Suprapubic skin (tissue), 4 donors: Measurements from ENCODE around the gene RLBP1.

ENCODE experiments used
- CTCF ChIP-seq, 2 donors: fragments of 200-600 bp in 1 of 2; fragments of 450-650 bp in 1 of 2; sonication (generic) in 1 of 2; IDR thresholded peaks; one replicate each; pipeline ENCODE4 v1.5.1; 2016 to 2019; ENCODE audit warnings: antibody characterized with exemption in 2 of 2, mild to moderate bottlenecking in 1 of 2, moderate library complexity in 1 of 2
- EP300 ChIP-seq: sonication (generic); formaldehyde crosslinking; IDR thresholded peaks from one replicate; pipeline ENCODE4 v1.6.1; 2017; ENCODE audit warnings: antibody characterized with exemption
- POLR2A ChIP-seq, 2 donors: fragments of 450-650 bp; IDR thresholded peaks; one replicate each; pipeline ENCODE4 v1.6.1; 2017; ENCODE audit warnings: antibody characterized with exemption in 2 of 2, mild to moderate bottlenecking in 2 of 2, moderate library complexity in 2 of 2
- POLR2AphosphoS5 ChIP-seq, 3 donors: sonication (generic); formaldehyde crosslinking; IDR thresholded peaks; one replicate each; pipeline ENCODE4 v1.6.1; 2017; ENCODE audit warnings: antibody characterized with exemption in 3 of 3

- TF ChIP-seq POLR2A (IDR thresholded peaks at IDR 0.05) (peak in 1 of 2 donors; percentile 16), CTCF (IDR thresholded peaks at IDR 0.05) (peak in 1 of 2 donors; percentile 40), POLR2AphosphoS5 (IDR thresholded peaks at IDR 0.05) (peak in 1 of 3 donors; percentile 3), EP300 (no peak)
Observed at GRCh38 chr15:89243691-89244573, 22.6 kb upstream of the RLBP1 start, which contains the start of gene FANCI.
